Measurements from ENCODE around the gene USP20. TPM values are rescaled to one million over a fixed set of nuclear protein-coding genes. Genes with fewer than 3 reads are reported as not detected.

Gene USP20
- total RNA-seq, 1 donor from 2014 or later = 27.0 TPM

DNA sequence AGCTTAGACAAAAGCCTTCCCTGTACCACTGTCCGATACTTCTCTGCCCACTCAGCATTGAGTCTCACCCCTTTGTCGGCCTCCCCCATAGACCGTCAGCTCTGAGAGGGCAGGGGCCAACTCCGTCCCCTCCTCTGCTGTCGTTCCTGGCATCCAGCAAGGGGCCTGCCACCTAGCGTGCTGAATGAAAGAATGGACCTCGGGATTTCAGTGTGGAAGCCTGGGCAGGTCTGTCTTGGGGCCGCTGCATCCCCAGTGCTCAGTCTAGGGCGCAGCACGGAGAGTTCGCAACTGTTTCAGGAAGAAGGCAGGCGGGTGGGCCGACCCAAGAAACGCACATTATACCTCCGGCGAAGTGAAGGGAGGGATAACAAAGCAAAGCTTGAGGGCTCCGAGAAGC is 33.8 kb upstream of the USP20 start:
- Histone ChIP-seq H3K27ac (no peak overlapping the region), H3K36me3 (peaks cover 1% of the 10 kb centered on the region), H3K4me3 (no peak overlapping the region), H3K27me3 (ENCODE audit: low read depth) (no peaks in the 10 kb centered on the region), H3K4me1 (peaks cover 17% of the 10 kb centered on the region), H3K9me3 (no peaks in the 10 kb centered on the region)
- no peak for DNase-seq
- TF ChIP-seq, protein P1, sequence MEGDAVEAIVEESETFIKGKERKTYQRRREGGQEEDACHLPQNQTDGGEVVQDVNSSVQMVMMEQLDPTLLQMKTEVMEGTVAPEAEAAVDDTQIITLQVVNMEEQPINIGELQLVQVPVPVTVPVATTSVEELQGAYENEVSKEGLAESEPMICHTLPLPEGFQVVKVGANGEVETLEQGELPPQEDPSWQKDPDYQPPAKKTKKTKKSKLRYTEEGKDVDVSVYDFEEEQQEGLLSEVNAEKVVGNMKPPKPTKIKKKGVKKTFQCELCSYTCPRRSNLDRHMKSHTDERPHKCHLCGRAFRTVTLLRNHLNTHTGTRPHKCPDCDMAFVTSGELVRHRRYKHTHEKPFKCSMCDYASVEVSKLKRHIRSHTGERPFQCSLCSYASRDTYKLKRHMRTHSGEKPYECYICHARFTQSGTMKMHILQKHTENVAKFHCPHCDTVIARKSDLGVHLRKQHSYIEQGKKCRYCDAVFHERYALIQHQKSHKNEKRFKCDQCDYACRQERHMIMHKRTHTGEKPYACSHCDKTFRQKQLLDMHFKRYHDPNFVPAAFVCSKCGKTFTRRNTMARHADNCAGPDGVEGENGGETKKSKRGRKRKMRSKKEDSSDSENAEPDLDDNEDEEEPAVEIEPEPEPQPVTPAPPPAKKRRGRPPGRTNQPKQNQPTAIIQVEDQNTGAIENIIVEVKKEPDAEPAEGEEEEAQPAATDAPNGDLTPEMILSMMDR (IDR thresholded peaks at IDR 0.05) = no peak
- intact Hi-C loops (cut with DNase I) = no loop called here
- ATAC-seq = no peak

- ATAC-seq = peak; percentile 98 to 99
These were observed 32.2 kb upstream of the USP20 start, which contains the start of gene TOR1B for GRCh38 chr9:129802833-129803675. Gene TOR1B, plus strand, starts transcription at chr9:129803184. Its CDS starts 29 bp downstream, at chr9:129803213.

GRCh38 chr9:129803676-129804060 is 31.6 kb upstream of the USP20 start:
- peaks cover 17% of the 10 kb centered on the region for H3K4me1 ChIP-seq
- intact Hi-C loops (cut with DNase I) = no loop called here
- ATAC-seq (peak in 1 of 2 donors; percentile 1), DNase-seq (no peak)
- no peaks in the 10 kb centered on the region for H3K9me3 ChIP-seq
- H3K27me3 ChIP-seq (ENCODE audit: low read depth) = no peaks in the 10 kb centered on the region
- peak overlapping the region; percentile 86 for H3K4me3 ChIP-seq
- TF ChIP-seq, protein P1 (IDR thresholded peaks at IDR 0.05) = no peak
- H3K27ac ChIP-seq = peak overlapping the region; percentile 84
- peaks cover 20% of the 10 kb centered on the region for H3K36me3 ChIP-seq

More at GRCh38 chr9:129802833-129803675, 32.2 kb upstream of the USP20 start, which contains the start of gene TOR1B:
- Histone ChIP-seq H3K4me1 (peaks cover 17% of the 10 kb centered on the region), H3K4me3 (peak within 1 kb of the TSS; percentile 86), H3K36me3 (peaks cover 17% of the 10 kb centered on the region), H3K9me3 (no peaks in the 10 kb centered on the region), H3K27ac (peak within 1 kb of the TSS; percentile 84), H3K27me3 (ENCODE audit: low read depth) (no peaks in the 10 kb centered on the region)
- peak; percentile 95 for DNase-seq
- intact Hi-C loops (cut with DNase I) = no loop called here
- TF ChIP-seq, protein P1 (IDR thresholded peaks at IDR 0.05) = no peak

GRCh38 chr9:129806061-129806460 is 29.2 kb upstream of the USP20 start:
- no peak for DNase-seq
- H3K27ac ChIP-seq = no peak overlapping the region
- intact Hi-C loops (cut with DNase I) = no loop called here

GRCh38 chr9:129809346-129809745 is 25.9 kb upstream of the USP20 start:
- no peak for ATAC-seq
- H3K9me3 ChIP-seq = no peaks in the 10 kb centered on the region
- H3K4me1 ChIP-seq = peaks cover 9% of the 10 kb centered on the region
- no peak for DNase-seq
- TF ChIP-seq, protein P1 (IDR thresholded peaks at IDR 0.05) = no peak
- intact Hi-C loops (cut with DNase I) = no loop called here
- peaks cover 77% of the 10 kb centered on the region for H3K36me3 ChIP-seq
- no peak overlapping the region for H3K4me3 ChIP-seq
- H3K27ac ChIP-seq = no peak overlapping the region
- no peaks in the 10 kb centered on the region for H3K27me3 ChIP-seq (ENCODE audit: low read depth)

More at GRCh38 chr9:129806061-129806460, 29.2 kb upstream of the USP20 start:
- Histone ChIP-seq H3K27me3 (ENCODE audit: low read depth) (no peaks in the 10 kb centered on the region), H3K36me3 (peaks cover 44% of the 10 kb centered on the region), H3K9me3 (no peaks in the 10 kb centered on the region), H3K4me3 (no peak overlapping the region), H3K4me1 (peaks cover 17% of the 10 kb centered on the region)
- TF ChIP-seq, protein P1 (IDR thresholded peaks at IDR 0.05) = no peak
- ATAC-seq = no peak

Data from lower lobe of right lung (tissue), 2 donors.